Lower leg skin (tissue), 4 donors: Measurements from ENCODE around the gene DRD2. TPM values are rescaled to one million over a fixed set of nuclear protein-coding genes. Genes with fewer than 3 reads are reported as not detected.

Experiments
- DNase-seq, 2 donors: peaks; one replicate each; pipeline ENCODE4 v3.0.0-alpha.2; 2019; ENCODE audit warnings: low spot score in 2 of 2
- H3K4me3 ChIP-seq: fragments of 200-600 bp; sonication (generic); 2 replicates; pipeline ENCODE4 v1.5.1; 2017; ENCODE audit warnings: mild to moderate bottlenecking, low read depth; ENCODE audit not compliant: poor library complexity, severe bottlenecking
- POLR2A ChIP-seq, 2 donors: fragments of 450-650 bp; IDR thresholded peaks; one replicate each; pipeline ENCODE4 v1.6.1; 2016 to 2017; ENCODE audit warnings: antibody characterized with exemption in 2 of 2, mild to moderate bottlenecking in 1 of 2, moderate library complexity in 1 of 2
- WGBS, 2 donors: methylation state at CpG; one replicate each; pipeline ENCODE4 v1.1.5; 2018; 5-methylcytosine and 5-hydroxymethylcytosine counted together
- intact Hi-C: fragments of 100-400 bp; cut with DNase I; formaldehyde crosslinking; loops from one replicate; pipeline ENCODE4 v1.15.0; 2023; ENCODE audit warnings: low total_unique reads
- total RNA-seq, 4 donors: library from RNA; depleted of rRNA; stranded (reverse); fragments of >200 nt; gene quantifications; one replicate each; pipeline ENCODE4 v1.1.0, GENCODE V29; 2016
- TF ChIP-seq, protein P1 (sequence below), 3 donors: fragments of 450-650 bp; IDR thresholded peaks; one replicate each; pipeline ENCODE4 v1.5.1; 2016; ENCODE audit warnings: antibody characterized with exemption in 3 of 3, mild to moderate bottlenecking in 3 of 3, moderate library complexity in 2 of 3

The DRD2 gene
- total RNA-seq, 4 donors from 2014 or later = 0.11 to 0.81 (median 0.22) TPM; not detected in 1

DNA sequence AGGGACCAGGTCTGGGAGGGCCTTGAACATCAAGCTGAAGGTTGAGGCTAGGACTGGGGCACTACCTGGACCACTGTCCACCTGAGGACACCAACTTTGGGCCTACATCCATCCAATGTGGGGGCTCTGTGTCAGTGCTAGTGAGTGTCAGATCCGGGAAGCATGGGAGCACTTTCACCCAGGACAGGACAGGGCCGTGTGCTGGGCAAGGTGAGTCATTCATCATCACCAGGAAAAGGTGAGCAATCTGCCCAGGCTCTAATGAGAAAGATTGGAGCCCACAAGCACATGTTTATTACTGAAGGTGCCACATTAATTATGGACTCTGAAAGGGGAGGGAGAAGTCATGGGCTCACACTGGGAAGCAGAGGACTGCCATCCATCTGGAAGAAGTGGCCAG lies 39.7 kb upstream of the DRD2 start:
- WGBS, 2 donors = 85 to 94% methylated on average over 2 of the region's 2 CpGs
- TF ChIP-seq, protein P1, sequence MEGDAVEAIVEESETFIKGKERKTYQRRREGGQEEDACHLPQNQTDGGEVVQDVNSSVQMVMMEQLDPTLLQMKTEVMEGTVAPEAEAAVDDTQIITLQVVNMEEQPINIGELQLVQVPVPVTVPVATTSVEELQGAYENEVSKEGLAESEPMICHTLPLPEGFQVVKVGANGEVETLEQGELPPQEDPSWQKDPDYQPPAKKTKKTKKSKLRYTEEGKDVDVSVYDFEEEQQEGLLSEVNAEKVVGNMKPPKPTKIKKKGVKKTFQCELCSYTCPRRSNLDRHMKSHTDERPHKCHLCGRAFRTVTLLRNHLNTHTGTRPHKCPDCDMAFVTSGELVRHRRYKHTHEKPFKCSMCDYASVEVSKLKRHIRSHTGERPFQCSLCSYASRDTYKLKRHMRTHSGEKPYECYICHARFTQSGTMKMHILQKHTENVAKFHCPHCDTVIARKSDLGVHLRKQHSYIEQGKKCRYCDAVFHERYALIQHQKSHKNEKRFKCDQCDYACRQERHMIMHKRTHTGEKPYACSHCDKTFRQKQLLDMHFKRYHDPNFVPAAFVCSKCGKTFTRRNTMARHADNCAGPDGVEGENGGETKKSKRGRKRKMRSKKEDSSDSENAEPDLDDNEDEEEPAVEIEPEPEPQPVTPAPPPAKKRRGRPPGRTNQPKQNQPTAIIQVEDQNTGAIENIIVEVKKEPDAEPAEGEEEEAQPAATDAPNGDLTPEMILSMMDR (IDR thresholded peaks at IDR 0.05) = no peak
- TF ChIP-seq POLR2A (IDR thresholded peaks at IDR 0.05) = no peak
- intact Hi-C loops = no loop called here
- no peak for DNase-seq
- H3K4me3 ChIP-seq = no peak overlapping the region

DNA sequence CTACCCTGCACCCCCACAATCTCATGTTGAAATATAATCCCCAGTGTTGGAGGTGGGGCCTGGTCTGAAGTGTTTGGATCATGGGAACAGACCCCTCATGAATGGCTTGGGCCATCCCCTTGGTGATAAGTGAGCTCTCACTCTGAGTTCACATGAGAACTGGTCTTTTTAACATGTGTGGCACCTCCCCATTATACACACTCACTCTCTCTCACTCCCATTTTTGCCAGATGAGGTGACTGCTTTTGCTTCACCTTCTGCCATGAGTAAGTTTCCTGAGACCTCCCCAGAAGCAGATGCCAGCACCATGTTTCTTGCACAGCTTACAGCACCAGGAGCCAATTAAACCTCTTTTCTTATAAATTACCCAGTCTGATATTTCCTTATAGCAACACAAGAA lies 32.1 kb upstream of the DRD2 start:
- intact Hi-C loops = no loop called here
- peak in 1 of 2 donors; percentile 65 for DNase-seq
- TF ChIP-seq, protein P1 (IDR thresholded peaks at IDR 0.05) = no peak
- TF ChIP-seq POLR2A (IDR thresholded peaks at IDR 0.05) = no peak
- H3K4me3 ChIP-seq = no peak overlapping the region

DNA sequence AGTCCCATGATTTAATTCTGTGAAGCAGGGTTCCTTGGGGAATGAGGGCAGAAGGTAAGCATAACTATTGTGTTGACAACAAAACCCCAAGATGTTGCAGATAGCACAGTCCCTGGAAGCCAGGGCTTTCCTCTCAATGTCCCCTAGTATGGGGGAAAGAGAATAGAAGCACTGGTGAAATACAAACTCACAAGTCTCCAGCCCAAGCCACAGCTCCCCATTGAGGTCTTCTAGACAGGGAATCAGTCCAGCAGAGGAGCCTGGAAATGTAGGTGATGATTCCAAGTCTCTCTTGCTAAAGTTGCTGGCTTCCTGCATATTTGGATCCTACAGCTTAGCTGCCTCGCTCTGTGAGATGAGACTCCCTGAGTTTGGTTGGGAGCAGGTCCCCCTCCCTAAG lies 31.7 kb upstream of the DRD2 start:
- no peak overlapping the region for H3K4me3 ChIP-seq
- intact Hi-C loops = no loop called here
- no peak for DNase-seq
- WGBS, 2 donors = 71 to 94% methylated on average over 1 of the region's 1 CpG
- TF ChIP-seq, protein P1 (IDR thresholded peaks at IDR 0.05) = no peak
- TF ChIP-seq POLR2A (IDR thresholded peaks at IDR 0.05) = no peak

DNA sequence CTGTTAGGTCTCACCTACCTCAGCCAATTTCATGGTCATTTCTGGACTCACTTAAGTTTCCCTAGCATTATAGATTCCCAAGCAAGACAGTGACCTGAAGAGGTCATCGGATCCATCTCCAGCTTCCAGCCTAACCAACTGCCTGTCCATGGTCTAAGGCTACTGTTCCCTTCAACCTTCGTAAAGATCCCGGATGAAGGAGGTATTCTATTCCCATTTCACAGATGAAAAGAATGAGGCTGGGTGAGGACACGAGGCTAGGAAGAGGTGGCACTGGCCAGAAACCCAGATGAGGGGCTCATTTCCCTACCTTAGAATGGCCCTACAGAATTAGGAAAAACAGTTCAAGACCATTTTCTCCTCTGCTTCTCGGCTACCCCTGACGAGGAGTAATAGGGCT lies 31.3 kb upstream of the DRD2 start:
- no peak for DNase-seq
- 77% methylated on average over 6 of the region's 6 CpGs for WGBS, 2 donors

DNA sequence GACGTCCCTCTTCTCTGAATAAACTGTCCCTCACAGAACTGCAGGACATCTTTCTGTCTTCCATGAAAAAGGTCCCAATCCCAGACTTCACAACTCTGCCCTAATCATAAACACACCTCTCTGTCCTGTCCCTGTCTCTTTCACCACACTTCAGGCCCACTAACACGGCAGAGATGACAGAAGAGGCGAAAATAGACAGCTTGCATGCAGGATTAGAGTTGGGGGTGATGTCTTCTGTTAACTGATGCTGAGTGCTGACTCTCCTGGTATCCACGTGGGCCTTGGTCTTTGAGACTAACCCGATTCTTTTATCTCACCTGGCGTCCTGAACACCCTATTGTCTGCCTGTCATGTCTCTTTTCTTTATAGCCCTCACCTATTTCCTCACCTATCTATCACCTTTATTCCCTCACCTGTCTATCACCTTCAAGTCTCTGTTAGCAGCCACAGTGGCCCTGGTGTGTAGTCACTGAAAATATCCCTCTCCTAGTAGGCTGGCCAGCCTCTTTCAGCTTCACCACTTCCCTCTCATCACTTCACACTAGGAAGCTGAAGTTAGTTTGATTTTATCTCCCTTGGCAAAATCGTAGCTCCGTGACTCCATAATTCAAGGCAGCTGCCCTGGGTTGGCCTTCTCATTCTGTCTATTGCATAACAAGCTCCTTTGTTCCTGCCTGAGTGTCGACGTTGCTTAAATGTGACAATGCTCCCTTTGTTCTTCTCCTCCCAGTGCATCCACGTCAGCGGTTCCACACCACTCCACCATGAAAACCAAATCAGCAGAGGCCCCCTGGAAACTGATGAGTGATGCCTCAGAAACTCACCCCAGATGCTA lies 30.6 kb upstream of the DRD2 start:
- 39 to 41% methylated on average over 12 of the region's 12 CpGs for WGBS, 2 donors
- no peak for TF ChIP-seq POLR2A (IDR thresholded peaks at IDR 0.05)
- TF ChIP-seq, protein P1 (IDR thresholded peaks at IDR 0.05) = no peak
- intact Hi-C loops = no loop called here
- no peak overlapping the region for H3K4me3 ChIP-seq
- DNase-seq = peak; percentile 18 to 68

More for the DNA sequence above, 31.3 kb upstream of the DRD2 start:
- intact Hi-C loops = no loop called here
- TF ChIP-seq POLR2A (IDR thresholded peaks at IDR 0.05) = no peak
- TF ChIP-seq, protein P1 (IDR thresholded peaks at IDR 0.05) = no peak
- no peak overlapping the region for H3K4me3 ChIP-seq
